Activated CD4-positive, alpha-beta T cell treated with anti-CD3 and anti-CD28 coated beads, Interleukin-2, Interleukin-6, amounts not matched to agents 100 ng/mL and 50 ng/mL, durations not matched to agents 16 hours and 8 hours (primary cell): ENCODE measurements around the gene CAMK1.

Source experiments
- DNase-seq: peaks from one replicate; pipeline ENCODE4 v3.0.0-alpha.2; 2020

CAMK1 gene

DNA sequence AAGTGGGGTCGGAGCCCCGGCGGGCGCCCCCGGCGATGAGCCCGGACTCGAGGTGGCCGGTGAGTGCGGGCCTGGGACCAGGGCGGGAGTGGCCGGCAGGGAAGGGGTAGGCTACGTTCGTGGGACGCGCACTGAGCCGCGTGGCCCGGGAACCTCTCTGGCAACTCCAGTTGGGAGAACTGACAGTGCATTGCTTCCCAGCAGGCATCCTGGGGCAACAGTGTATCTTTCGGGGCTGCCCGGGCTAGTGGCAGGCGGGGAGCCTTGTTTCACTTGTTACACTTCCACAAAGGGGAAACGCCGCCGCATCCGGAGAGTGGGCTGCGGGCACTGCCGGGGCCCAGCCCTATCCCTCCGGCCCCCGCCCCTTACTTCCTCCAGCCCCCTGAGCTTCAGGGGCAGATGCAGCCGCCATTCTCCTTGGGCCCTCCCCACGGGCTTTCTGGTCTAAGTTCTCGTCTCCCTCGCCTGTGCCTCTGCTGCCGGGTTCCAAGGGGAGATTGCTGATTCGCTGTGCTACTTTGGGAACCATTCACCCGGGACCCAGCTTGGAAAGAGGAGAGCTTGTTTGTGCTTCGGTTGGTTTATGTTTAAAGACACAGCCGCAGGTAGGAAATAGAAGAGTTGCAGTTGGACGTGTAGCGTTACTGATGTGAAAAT is 37.5 kb downstream of the CAMK1 start:
- DNase-seq, result peak; percentile 44

DNA sequence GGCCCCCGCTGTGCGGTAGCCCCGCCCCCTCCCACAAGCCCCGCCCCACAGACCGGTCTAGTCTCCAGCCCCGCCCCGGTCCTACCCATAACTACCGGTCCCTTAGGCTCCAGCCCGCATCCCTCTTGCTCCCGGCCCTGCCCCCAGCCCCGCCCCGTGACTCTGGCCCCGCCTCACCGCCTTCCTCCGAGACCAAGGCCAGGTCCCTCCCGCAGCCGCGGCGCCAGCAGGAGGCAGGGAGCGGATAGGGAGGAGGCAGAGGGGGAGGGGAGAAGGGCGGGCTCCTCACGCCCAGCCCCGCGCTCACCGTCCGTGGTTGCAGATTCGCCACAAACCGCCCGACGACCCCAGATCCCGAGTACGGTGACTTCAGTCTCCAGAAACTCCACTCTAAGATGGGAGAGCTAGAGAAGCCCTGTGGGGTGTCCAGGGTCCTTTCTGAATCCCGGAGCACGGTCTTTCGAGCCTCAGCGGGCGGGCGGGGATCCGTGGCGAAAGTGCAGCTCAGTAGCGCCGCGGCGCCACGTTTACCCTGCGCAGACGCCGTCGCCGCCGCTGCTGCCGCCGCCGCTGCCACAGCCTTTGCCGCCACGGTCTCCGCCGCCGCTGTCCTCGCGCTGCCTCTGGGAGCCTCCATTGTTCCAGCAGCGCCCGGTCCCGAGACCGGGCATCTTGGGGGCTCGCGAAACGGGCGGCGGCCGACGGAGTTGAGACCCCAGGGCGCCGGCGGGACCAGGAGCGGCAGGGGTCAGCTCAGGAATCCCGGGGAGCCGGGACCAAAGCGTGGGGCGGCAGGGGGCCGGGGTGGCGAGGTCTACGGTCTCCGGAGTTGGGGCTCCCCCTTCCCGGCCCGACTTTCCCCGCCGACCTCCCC is 38.3 kb downstream of the CAMK1 start, which contains the start of gene BRPF1:
TSS of gene BRPF1 (plus strand) at position 530 of the 874 bp plus-strand sequence. CDS start 2,406 bp downstream, outside the sequence.
- peak; percentile 100 for DNase-seq

GRCh38 chr3:9730657-9731205 is 39.0 kb downstream of the CAMK1 start:
- DNase-seq, result no peak

- DNase-seq, result no peak
Measured at GRCh38 chr3:9729419-9729818, 40.3 kb downstream of the CAMK1 start.

- DNase-seq, result no peak
Measured at GRCh38 chr3:9727743-9728142, 42.0 kb downstream of the CAMK1 start.

DNA sequence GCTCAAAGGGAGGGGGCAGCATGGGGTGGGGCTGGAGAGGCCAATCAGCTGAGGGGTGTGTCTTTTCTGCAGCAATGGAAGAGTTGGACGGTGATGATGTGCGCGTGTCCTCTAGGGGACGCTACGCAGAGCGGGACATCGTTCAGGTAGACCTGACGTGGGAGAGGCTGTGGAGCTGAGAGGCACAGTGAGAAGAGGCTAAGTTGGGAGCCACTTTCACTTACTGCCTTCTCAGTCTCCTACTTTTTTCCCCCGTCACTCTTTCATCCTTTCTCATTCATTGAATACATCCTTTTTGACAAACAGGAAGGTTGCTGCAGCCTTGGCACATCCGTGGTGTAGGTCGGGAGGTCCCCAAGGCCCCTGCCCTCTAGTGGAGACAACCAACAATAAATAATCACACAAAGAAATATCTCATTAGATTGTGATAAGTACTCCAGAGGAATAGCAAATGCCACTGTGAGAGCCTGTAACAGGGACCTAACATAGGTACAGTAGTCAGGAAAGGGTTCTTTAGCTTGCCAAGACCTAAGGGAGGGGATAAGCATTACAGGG is 42.6 kb downstream of the CAMK1 start:
- DNase-seq, result peak; percentile 61

DNA sequence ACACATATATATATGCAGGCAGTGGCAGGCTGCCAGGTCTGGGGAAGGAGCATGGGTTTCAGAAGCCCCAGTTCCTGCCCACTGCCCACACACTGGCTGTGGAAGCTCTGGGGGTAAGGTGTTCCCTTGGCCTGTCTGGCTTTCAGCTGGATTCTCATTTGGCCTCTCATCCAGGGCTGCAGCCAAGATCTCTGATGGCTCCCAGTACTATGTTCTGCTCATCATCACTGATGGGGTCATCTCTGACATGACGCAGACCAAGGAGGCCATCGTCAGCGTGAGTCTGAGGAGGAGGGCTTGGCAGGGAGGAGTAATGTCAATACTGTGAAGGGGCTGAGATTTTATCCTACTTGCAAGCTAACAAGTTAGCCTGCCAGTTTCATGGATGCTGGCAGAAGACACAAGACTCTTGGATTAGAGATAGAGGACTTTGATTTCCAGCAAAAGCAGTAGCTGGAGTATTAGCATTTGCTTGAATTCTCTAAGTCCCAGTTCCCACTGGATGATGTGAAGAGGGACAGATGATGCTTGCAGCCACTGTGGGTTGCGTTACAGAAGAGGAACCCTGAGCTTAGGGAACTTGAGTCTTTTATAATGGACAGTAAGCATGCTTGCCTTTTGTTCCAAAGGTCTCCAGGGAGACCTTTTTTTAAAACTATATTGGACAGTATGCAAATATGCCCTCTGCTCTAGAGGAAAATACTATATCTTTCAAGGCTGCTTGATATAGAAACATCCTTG is 43.8 kb downstream of the CAMK1 start:
- DNase-seq, result no peak

GRCh38 chr3:9721700-9722060 is 48.1 kb downstream of the CAMK1 start:
- DNase-seq, result no peak

GRCh38 chr3:9721015-9721699 is 48.6 kb downstream of the CAMK1 start:
- no peak for DNase-seq

DNA sequence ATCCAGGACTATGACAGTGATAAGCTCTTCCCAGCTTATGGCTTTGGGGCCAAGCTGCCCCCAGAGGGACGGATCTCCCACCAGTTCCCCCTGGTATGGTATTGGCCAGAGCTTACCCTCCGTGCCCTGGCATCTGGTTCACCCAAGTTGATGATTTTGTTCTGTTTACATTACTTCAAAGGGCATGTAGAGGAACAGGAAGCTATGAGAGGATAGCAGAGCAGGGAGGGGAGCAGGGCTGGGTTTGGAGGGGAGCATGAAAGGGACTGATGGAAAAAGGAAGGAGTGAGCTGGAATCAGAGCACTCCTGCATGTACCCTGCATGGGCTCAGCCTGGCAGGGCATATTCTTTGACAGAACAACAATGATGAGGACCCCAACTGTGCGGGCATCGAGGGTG is 51.6 kb downstream of the CAMK1 start:
- DNase-seq, result no peak

GRCh38 chr3:9717563-9717962 is 52.2 kb downstream of the CAMK1 start:
- no peak for DNase-seq

- DNase-seq, result no peak
Measured at GRCh38 chr3:9716801-9717555, 52.8 kb downstream of the CAMK1 start.

GRCh38 chr3:9715764-9716437 is 53.8 kb downstream of the CAMK1 start:
- peak; percentile 28 for DNase-seq

DNA sequence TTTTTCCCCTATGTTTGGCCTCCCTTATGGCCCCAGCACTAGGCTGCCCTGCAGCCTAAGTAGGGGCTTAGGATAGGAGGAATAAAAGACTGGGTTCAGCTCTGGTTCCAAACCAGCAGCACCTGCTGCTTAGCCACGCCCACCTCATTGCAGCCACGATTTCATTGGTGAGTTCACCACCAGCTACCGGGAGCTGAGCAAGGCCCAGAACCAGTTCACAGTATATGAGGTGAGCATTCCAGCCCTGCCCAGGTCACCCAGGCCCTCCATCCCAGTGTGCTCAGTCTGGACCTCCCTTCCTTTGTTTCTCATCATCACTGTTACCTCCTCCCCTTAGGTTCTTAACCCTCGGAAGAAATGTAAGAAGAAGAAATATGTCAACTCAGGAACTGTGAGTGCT is 54.6 kb downstream of the CAMK1 start:
- DNase-seq, result no peak

DNA sequence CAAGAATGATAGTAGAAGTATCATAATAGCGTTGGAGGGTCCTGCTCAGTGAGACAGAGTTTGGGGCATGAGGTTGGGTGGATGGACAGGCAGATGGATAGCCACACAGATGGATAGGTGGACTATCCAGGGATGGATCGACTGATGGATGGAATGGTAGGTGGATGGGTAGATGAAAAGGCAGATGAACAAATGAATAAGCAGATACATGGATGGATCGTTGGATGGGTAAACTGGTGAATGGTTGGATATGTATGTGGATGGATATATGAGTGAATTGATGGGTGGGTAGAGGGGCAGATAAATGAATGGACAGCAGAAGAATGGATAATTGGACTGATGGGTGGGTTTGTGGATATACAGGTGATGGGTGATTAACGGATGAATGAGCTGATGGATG is 56.6 kb downstream of the CAMK1 start:
- no peak for DNase-seq

- no peak for DNase-seq
Measured at GRCh38 chr3:9712415-9712814, 57.3 kb downstream of the CAMK1 start.

DNA sequence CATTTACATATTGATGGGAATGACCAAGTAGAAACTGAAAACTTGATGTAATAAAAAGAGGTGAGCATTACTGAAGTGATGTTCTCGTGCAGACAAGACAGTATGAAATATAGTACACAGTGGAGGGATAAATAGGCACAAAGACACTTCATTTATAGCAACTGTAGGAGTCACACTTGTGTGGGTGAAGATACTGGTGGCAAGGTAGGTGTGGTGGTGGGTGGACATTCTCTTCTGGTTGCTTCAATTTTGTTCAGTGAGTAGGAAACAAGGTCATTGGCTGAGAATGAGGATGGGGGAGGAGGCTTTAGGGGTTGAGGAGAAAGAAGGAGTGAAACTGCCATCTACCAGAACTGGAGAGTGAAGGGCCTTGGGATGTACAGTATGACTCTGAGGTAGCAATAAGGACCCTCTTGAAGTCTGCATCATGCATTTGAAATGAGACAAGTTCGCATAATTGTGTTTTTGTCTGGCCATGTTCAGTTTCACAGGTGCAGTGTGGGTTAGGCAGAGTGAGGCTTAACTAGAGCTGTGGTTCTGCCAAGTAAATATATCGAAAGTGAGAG is 59.5 kb downstream of the CAMK1 start:
- DNase-seq, result no peak
